NCI-H526 treated with DMSO at 0.1 percent for 48 hours (cell line): ENCODE measurements around the gene LSM14A.
"Not testable (repeated sequence)": the region's sequence is repeated elsewhere in the genome, so short reads cannot be mapped to it uniquely, and the experiment has no call there.

Experiments
- DNase-seq: peaks from one replicate; lab custom pipeline; 2025; lab: John Stamatoyannopoulos, UW

LSM14A gene

DNA sequence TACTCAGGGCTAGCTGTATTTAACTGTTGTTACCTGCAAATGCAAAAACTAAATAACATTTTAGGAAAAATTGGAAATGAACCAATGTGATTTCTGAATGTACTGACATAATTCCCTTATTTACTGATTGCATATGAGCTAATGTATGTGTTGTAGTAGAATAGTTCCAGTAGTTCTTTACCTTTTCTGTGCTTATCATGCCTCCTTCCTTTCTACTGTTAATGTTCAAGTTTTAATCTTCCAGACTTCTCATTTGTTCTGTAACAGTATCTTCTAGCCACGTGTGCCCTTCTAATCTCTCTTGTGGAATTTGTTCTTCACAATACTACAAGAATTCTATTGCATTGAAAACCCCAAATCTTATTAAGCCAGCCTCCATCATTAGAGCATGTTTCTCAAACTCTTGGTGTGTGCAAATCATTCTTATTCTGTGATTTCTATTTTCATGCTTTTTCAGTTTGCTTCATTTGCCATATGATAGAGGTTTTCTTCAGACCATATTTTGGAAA, 17.7 kb downstream of the LSM14A start:
- DNase-seq, result no peak

- no peak for DNase-seq
These were observed 19.2 kb downstream of the LSM14A start for GRCh38 chr19:34191355-34191962.

DNA sequence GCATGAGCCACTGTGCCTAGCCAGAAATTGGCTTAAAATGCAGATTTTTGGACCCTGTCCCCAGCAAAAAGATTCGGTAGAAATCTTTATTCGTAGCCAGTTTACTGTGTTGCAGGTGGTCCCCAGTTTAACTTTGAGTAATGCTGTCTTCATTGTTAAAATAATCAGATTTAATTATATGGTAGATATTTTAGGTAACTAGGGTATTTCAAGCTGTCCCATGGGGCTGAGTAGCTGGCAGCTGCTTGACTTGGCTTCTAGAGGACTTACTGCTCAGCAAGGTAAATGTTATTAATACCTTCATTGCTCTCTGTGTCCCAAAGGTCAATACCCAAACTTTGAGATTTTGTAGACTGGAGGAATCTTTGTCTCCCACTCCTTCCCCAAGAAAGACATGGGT, 21.1 kb downstream of the LSM14A start:
- no peak for DNase-seq

GRCh38 chr19:34193876-34194275, 21.6 kb downstream of the LSM14A start:
- no peak for DNase-seq

DNA sequence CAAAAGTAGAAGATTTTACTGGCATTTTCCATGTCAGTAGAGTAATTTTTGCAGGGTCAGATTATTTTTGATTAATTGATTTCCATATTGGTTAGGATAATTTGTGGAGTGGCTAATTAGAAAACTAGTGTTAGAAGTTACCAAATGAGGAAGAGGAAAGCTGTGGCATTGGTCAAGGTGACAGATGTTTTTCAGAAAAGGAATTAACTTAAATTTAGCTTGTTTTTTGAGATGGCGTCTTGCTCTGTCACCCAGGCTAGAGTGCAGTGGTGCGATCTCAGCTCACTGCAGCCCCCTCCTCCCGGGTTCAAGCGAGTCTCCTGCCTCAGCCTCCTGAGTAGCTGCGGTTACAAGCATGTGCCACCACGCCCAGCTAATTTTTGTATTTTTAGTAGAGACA, 28.8 kb downstream of the LSM14A start:
- DNase-seq, result no peak

- DNase-seq, result not testable (repeated sequence)
These were observed 33.0 kb downstream of the LSM14A start for GRCh38 chr19:34205324-34205723.

- DNase-seq, result no peak
These were observed 36.1 kb downstream of the LSM14A start for GRCh38 chr19:34208291-34208884.

DNA sequence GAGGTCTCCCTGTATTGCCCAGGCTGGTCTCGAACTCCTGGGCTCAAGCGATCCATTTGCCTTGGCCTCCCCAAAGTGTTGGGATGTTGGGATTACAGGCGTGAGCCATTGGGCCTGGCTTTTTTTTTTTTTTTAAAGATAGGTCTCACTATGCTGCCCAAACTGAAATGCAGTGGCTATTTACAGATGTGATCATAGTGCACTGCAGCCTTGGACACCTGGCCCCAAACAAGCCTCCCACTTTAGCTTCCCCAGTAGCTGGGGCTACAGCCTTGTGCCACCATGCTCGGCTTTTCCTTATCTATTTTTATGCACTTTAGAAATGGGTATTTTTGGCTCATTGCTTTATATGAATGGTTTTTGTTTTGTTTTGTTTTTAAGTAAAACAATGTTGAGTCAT, 37.4 kb downstream of the LSM14A start:
- DNase-seq, result no peak

DNA sequence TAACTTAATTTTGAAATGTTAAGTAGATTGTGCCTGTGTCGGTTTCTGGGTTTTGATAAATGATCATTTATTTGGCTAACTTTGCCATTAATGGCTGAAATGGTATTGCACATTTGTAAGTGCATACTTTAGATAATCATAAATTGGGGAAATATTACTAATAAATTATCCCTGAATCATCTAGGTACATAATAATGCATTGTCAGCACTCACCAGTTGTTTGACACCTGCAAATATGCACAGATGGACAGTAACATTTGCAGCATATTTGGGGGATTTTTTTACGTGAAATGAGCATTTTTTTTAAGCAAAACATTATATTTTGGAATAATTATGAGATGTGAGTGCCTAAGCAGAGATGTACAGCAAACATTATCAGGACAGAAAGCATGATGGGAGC, 41.0 kb downstream of the LSM14A start:
- no peak for DNase-seq

GRCh38 chr19:34214040-34214439, 41.7 kb downstream of the LSM14A start:
- DNase-seq, result no peak

- DNase-seq, result no peak
These were observed 42.8 kb downstream of the LSM14A start for GRCh38 chr19:34215006-34215665.

- DNase-seq, result no peak
These were observed 43.3 kb downstream of the LSM14A start for GRCh38 chr19:34215666-34216038.

DNA sequence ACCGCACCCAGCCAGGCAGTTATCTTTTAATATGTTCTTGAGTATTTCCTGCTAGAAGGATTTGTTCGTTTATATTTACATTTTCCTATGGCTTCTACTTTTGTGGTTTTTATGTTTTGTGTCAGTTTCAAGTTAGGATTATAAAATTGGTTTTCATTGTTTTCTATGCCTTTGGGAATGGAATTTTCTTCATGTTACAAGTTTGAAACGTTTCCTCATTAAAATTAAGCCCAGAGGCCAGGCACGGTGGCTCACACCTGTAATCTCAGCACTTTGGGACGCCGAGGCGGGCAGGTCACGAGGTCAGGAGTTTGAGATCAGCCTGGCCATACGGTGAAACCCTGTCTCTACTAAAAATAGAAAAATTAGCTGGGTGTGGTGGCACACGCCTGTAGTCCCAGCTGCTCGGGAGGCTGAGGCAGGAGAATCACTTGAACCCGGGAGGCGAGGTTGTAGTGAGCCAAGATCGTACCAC, 44.5 kb downstream of the LSM14A start:
- not testable (repeated sequence) for DNase-seq

DNA sequence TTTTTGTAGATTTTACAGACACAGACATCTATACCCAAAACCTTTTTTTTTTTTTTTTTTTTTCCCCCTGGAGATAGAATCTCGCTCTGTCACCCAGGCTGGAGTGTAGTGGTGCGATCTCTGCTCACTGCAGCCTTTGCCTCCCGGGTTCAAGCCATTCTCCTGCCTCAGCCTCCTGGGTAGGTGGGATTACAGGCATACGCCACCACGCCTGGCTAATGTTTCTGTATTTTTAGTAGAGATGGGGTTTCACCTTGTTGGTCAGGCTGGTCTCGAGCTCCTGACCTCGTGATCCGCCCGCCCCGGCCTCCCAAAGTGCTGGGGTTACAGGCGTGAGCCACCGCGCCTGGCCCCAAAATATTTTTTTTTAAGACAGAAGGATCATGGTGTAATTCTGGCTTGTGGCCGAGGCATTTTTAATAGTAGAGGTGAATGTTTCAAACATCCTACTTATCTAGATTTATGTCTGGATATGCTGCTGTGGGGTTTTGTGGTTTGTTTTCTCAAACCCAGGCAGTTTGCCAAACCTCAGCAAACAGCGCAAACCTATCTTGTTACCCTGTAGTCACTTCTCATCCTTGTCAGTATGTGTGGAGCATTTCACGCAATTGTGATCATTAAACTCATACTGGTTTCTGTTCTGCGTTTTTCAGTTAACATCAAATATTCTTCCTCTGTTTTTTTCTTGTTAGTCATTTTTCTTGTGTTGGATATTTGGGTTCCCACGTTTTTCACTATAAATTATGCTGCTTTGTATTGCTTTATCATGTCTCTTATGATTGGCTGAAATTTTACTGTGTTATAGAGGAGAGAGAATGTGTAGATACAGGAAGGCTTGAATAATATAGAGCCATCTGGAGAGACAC, 45.9 kb downstream of the LSM14A start:
- no peak for DNase-seq

GRCh38 chr19:34218818-34219164, 46.5 kb downstream of the LSM14A start:
- no peak for DNase-seq

DNA sequence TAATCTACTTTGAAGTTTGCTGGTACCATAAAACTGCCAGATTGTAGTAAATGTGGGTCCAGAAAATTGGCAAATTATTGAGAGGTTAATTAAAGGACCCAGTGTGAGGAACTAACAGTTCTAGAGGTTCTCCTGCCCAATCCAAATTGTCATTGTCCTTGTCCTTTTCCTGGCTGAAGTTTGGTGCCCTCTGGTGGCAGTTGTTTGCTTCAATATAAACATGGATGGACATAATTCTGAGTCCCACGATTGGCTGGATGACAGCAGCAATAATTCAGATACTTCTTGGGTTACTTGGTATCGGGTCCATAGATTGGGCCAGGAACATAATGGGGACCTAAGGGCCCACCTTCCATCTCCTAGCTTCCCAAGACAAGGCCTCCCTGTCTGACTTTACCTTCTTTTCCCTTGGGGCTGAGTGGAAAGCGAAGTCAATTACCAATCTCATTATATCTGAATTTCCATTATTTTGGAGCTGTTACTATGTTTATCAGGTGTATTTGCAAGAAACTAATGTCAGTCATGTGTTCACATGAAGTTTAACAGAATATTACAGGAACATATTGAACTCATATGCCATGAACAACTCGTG, 48.3 kb downstream of the LSM14A start:
- peak; percentile 48 for DNase-seq

GRCh38 chr19:34222386-34222785, 50.1 kb downstream of the LSM14A start:
- DNase-seq, result no peak

DNA sequence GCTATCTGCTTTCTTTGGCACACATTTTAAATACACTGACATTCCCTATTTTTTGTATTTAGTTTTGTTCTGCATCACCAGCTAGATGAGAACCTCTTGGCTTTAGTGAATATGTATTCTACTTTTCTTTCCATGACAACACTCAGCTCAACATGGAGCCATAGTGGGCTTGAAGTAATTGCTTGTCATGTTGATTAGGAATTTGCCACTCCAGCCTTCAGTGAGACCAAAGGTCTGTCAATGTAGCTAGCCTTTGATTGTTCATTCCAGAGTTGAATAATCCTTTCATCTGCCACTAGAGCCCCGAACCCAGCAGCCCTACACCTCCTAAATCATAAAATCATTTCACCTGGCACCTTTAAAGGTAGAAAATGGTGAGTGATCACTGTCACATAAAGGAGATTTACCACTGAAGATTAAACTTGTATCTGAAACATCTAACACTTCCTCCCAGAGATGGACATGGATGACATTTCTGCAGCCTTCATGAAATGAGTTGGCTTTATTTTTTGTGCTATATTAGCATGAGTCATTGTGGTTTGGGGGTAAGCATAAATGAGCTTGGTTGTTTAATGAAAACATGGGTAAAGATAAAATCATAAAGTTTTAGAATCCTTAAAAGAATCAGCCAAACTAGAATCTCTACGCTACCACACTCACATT, 52.8 kb downstream of the LSM14A start:
- no peak for DNase-seq

GRCh38 chr19:34225659-34226015, 53.3 kb downstream of the LSM14A start:
- DNase-seq, result no peak

DNA sequence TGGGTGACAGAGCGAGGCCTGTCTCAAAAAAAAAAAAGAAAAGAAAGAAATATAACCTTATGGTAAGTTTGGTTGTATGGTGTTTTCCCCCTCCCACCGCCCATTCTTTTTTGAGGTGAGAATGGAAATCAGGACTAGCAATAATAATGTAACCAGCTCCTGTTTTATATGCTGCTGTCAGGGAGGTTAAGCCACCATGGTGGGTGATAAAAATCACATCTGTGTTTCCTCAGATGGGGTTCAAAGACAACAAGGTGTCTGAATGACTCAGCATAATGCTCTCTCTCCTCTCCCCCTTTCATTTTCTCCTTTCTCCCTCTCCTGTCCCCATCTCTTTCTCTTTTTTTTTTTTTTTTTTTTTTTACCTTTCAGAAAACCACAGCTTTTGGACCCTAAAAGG, 53.7 kb downstream of the LSM14A start:
- DNase-seq, result no peak

DNA sequence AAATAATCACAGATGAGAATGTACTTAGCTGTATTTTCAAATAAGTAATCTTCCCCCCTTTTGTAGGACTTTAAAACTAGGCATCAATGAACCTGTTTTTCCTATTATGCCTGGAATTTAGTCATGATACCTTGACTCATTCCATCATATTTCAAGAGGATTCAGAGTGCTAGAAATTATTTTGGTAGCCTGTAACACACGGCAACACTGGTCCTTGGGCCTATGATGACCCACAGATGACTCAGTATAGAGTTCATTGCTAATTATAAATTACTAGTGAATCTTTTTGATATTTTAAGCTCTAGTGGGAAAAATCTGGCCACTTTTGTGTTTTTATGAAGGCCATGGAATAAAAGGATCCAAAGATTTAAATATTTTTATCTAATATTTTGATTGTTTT, 56.0 kb downstream of the LSM14A start:
- no peak for DNase-seq

DNA sequence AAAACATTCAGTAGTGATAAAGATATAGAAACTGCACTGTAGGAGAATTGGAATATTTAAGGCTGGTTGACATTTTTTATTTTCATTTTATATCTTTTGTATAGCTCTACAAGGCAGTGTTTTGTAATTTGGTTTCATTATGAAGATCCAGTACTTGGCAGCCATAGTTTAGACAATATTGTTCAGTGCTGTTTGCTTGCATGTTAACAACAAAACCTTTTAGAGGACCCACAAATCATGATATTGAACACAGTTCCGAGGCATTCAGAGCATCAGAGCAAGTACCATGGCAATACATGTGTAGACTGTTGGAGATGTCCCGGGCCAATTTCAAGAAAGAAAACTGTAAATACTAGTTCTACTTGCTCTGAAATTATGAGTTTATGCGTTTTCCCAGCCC, 56.5 kb downstream of the LSM14A start:
- DNase-seq, result no peak
